HPDE6-E6E7 (cell line): ENCODE results near the gene DCAKD.

Experiments used
- DNase-seq: peaks from one replicate; pipeline ENCODE4 v3.0.0; 2011; ENCODE audit warnings: missing footprints; ENCODE audit errors: extremely low spot score

Gene DCAKD

DNA sequence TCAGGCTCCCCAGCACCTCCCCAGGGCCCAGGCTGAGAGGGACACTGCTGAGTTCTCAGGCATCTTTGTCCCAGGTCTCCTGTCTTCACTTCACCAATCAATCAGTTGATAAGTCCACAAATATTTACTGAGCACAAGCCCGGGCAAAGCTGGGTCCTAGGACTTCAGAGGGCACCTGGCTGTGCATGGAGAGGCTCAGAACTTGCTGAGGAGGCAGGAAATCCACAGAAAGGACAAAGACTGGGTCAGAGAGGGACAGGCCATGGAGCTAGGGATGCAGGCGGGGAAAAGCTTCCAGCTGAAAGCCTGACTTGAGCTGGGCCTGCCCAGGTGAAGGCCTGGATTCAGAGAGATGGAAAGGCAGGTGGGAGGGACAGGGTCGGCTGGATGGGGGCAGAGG lies 50.1 kb downstream of the DCAKD start:
- no peak for DNase-seq

DNA sequence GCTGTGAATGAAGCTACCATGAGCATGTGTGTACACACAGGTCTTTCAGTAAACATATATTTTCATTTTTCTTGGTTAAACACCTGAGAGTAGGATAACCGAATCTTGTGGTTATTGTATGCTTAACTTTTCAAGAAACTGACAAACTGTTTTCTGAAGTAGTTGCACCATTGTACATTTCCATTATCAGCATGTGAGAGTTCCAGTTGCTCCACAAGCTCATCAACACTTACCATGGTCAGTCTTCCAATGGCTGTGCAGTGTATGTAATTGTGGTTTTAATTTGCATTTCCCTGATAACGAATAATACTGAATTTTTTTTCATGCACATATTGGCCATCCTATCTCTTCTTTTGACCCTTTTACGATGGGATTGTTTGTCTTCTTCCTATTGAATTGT lies 52.0 kb downstream of the DCAKD start:
- no peak for DNase-seq

DNA sequence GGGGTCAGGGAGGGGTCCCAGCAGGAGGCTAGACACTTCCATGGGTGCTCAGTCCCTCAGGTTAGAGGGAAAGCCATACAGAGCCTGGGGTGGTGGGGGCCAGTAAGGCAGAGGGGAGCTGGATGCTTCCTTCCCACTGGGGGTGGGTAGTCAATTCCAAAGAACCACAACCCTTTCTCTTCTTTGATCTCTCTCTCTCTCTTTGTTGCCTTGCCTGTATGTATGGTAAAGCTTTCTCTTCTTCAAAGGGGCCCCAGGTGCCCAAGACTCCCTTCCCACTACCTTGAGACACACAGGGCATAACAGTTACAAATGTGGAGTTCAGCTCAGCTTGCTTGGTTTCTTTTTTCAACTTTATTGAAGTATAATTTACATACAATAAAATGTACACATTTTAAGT lies 52.8 kb downstream of the DCAKD start:
- no peak for DNase-seq

DNA sequence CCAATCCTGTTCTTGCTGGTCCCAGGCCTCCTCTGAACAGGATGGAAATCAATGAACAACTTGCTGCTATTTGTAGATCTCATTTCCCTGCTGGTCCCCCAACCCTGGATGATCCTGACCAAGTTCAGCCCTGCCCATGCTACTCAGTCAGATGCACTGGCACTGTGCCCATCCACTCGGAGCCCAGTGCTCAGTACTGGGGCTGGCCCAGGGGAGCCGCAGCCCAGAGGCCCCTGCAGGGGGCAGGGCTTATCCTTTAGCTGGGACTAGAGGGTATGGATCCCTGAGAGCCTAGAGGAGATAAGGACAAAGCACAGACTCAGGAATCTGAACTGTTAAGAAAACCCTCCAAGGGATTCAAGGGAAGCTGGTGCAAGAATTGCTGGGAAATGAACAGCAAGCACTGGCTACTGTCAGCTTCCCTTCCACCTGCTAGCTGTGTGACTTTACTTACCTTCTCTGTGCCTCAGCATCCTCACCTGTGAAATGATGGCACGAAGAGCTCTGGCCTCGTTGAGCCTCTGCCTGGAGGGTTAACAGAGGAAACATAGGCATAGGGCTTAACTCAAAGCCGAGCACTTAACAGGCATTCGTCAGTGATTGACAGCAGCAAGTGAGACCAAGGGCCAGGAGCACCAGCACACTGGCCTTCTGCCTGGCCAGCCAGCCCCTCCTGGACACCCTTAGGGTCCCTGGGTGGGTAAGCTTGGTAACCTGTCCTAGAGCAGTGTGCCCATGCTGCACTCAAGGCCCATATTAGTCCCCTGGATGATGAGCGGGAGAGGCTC lies 53.5 kb downstream of the DCAKD start:
- no peak for DNase-seq

DNA sequence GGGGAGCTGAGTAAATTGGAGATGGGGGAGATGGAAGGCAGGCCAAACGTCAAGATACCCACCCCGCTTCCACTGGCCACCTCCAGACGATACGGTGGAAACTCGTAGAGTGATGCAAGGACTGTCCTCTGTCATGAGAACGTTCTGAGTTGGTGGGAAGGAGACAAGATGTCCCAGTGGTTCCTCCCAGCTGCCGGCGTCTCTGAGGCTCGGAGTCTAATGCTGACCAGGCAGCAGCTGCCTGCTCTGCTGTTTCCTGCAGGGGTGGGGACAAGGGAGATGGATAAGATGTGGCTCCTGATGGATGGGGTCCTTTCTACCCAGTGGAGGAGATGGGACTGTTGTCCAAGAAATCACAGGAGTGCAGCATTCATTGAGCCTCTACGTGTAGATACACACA lies 55.1 kb downstream of the DCAKD start:
- DNase-seq: no peak

DNA sequence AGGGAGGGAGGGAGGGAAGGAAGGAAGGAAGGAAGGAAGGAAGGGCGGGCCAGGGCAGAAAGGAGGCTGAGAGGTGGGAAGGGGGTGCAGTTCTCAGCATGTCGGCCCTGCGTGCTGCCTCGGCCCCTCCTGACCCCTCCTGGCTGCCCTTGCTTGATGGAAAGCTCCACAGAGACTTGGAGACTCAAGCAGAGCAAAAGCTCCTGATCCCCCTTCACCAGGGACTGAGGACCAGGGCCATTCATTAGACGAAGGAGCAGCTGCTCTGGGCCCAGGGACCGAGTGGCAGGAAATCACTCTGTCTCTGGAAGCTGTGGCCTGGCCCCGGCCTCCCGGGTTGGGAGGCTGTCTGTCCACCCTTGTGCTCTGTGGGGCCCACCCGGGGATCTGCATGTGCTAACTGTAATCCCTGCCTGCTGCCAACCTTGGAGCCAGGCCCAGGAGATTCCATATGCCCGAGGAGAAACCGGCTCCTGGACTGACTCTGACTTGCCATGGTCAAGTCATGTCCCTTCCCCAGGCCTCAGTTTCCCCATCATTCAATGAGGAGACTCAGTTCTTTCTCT lies 55.9 kb downstream of the DCAKD start:
- DNase-seq: no peak

DNA sequence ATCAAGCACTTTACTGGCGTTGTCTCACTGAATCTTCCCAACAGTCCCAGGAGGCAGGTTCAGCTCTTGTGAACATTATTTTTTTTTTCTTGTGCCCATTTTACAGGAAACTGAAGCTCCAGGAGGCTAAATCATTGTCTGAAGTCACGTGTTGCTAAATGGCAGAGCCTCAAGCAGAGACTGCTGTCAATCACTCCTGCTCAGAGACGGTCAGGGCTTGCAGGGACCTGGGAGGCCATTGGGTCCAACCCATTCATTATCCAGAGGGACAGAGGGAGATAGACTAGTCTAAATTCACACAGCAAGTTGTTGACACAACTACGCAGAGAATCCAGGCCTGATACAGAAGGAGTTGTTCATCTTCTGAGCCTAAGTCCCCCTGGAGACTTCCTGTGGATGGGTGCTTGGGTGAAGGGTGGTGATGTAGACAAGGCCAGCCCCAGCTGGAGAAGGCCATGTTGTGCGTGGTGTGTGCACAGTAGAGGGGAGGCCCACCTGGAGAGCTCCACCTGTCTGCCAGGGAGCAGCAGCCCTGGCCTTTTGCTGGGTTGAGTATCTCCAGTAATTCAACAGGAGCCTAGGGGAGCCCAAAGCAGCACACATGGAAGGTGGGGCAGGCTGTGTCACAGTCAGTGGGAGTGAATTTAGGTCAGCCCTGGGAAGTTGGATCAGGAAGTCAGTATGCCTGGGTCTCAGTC lies 59.0 kb downstream of the DCAKD start:
- no peak for DNase-seq

DNA sequence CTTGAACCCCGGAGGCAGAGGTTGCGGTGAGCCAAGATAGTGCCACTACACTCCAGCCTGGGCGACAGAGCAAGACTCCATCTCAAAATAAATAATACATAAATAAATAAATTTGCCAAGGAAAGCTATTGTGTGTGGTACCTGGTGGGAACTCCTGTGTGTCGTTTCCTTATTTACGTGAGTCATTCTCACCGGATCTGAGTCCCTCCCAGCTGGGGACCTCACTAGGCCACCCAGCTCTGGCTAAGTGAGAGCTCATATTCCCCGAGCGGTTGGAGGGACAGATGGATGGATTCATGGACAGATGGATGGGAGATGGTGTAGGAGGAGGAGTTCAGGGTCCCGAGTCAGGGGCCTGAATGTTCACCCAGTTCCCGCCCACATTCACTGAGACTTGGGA lies 60.4 kb downstream of the DCAKD start:
- DNase-seq: no peak

DNA sequence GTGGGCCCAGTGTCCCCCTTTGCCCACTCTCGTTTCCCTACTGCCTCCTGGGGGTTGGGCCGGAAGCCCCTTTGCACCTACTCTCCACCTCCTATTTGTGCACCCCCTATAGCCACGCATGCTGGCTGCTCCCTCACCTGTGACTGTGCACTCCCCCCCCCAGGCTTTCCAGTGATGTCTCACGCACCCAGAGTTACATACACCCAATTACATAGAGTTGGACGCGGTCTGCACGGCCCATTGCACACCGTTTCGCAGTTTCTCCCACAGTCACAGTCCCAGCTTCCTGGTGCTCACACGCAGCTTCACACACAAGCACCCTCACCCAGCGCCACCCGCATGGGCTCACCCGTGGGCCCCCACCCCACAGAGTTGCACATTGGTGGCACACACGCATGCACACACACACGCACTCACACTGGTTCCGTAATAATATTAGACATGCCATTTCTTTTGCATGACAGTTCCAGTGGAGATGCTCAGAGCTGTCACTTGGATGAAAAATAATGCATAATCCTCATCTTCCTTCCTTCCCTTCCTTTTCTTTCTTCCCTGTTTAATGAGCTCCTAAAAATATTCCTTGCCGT lies 61.8 kb downstream of the DCAKD start:
- DNase-seq: no peak

DNA sequence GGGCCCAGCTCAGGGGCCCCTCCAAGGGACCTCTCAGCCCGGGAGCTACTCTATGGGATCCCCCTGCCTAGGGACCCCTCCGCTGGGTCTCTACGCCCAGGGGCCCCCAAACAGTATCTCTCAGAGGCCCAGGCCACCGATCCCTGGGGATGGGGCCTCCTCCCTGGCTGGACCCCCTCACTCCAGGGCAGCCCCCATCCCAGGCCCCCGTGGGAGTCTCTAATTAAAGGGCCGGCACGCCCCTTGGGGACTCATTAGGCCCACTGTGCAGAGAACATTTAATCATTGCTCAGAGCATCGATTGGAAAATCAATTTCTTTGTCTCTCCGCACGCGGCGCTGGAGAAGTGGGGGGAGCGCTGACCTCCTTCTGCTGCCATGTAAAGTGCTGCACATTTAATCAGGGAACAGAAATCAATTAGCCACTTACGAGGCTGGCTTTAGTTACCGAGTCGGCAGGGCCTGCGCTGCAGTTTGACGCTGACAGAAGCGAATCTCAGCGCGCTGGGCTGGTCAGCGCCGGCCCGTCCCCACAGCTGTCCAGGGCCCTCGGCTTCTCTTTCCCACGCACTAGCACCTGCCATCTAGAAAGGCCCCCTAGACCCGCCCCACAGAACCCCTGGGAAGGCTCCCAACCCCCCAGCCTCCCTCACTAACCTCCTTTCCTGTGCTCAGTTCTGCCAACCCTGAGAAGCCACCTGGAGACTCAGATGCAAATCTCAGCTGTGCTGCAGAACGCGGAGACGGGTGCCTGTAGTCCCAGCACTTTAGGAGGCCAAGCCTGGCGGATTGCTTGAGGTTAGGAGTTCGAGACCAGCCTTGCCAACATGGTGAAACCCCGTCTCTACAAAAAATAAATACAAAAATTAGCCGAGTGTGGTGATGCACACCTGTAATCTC lies 63.1 kb downstream of the DCAKD start:
- no peak for DNase-seq

DNA sequence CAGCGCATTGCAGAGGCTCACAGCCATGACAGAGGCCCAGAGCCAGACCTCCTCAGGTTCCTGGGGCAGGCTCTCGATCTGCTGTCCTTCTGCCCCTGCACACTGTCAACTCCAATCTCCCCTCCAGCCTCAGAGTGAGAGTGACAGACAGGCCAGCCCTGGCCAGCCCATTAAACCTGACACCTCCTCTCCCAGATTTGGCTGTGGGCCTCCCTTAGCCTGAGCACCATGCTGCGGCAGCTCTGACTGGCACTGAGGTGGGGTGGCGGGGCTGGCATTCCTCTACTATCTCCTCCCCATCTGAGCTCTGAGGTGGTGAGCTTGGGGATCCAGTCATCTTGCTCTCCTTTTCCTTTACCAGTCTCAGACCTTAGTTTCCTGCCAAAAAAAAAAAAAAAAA lies 67.9 kb downstream of the DCAKD start:
- DNase-seq: no peak

DNA sequence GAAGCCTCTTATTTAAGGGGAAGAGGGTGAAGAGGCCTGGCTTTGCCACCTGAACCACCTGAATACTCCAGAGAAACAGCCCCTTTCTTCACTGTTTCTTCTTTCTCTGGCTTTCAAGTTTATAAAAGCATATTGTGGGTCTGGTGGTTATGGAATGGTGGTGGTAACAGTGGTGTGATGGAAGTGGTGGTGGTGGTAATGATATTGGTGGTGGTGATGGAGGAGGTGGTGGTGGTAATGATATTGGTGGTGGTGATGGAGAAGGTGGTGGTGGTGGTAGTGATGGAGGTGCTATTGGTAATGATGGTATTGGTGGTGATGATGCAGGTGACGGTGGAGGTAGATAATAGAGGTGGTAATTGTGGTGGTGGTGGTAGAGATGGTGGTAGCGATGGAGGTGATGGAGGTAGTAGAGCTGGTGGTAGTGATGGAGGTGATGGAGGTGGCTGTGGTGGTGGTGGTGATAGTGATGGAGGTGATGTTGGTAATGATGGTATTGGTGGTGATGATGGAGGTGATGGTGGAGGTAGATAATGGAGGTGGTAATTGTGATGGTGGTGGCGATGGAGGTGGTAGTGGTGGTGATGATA lies 69.2 kb downstream of the DCAKD start:
- DNase-seq: no peak

DNA sequence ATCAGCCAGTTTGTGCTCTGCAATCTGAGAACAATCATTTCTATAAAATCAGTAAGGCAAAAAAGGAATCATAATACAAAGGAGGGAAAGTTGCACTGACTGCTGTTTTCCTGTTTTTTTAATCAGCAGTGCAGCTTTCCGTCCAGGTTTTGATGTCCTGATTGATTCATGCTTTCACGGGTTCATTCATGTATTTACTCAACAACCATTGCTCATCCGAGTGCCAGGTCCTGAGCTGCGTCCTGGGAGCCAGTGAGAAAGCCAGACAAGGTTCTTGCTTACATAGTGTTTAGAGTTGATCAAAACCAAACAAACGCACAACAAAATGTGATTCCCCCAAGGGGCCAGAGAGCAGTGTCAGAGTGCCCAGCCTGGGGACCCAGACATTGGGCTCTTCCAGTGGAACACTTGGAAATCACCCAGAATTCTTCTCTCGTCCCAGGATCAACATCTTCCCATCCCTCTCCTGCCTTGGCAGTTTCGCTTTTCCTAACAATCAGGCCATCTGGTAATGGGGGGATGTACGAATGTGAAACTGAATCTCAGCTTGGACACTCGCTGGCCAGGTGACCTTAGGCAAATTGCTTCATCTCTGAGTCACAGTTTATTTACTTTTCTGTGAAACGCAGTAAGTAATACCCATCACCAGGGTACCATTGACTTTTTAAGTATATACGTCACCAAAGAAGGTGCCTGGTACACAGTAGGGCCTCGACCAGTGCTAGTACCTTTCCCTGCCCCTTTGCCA lies 70.0 kb downstream of the DCAKD start:
- peak; percentile 69 for DNase-seq

DNA sequence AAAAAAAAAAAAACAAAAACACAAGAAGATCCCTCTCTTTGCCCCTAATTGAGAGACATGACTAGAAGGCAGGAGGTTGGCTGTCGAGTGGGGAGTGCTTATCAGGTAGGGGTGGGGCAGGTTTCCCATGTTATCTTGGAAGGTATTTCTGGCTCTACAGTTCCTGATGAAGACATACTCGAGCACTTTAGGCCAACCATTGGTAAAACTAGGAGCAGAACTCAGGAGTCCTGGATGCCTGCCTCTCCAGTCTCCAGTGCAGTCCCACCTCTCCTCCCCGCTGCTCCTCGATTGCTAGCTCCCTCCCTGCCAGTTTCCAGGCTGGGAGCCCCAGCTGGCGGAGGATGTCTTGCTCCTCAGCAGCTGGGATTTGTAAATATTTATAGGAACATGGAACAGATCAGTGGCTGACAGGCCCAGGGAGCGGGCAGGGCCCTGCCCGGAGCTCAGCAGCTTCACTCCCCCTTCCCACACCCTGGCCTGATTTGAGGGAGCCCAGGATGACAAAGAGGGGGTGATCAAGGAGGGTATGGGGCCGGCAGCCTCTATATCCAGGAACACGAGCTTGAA lies 71.9 kb downstream of the DCAKD start:
- no peak for DNase-seq

DNA sequence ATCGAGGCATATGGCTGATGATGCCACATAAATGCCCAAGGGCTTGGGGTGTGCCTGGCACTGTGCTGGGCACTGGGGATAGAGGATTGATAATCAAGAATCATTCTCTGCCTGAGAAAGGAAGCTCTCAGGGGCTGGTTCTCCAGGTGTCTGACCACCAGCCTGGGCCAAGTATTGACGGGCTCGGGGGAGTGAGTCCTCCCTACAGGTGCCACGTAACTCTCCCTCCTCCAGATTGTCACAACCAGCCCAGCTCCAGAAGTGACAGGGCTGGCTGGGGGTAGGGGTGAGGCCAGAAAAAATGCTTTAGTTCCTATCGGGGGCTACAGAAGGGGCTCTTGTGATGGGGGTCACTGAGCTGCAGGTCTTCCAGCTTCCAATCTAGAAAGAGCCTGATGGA lies 72.6 kb downstream of the DCAKD start:
- DNase-seq: no peak

DNA sequence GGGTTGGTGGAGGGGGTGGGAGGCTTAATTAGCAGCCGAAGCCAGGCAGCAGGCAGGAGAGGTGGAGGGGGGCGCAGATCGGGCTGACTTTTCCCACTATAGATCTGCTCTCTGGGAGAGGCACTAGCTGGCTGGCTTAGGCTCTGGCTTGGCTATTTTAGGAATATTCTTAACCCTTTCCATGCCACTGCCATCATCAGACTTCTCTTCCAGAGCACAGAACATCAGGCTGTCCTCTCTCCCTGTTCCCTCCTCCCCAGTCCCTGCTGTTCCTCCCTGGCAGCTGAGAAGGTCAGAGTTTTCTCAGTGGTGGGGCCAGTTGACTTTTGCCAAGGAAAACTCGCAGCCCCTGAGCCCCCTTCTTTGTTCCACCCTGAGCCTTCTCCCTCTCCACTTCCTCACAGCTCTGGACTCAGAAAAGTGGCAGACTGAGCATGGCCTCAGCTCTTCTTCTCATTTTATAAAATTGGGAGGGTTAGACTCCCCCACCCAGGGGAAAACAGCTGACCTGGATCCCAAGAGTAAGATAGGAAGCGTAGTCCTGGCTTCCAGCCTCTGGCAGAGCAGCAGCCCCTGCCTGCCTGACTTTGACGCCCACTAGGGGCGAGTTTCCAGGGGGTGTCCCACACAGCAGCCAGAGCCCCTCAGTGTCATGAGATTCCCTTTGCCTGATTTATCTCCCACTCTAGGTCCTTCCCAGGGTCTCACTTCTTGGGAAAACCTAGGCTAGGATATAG lies 73.5 kb downstream of the DCAKD start:
- DNase-seq: no peak

DNA sequence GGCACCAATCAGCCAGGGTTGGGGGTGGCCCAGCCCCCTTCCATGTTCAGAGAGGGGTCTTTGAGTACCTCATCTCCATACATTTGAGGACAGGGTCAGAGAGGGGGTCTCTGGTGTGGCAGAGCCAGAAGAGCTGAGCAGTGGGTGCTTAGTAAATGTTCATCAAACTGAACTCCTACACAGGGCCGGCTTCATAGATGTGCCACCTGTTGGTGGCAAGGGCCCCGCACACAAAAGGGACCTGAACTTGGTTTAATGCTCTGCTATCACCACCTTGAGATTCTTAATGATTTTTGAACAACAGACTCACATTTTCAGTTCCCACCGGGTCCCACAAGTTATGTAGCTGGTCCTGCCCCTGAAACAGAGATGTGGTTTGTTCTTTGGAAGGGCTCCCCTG lies 74.4 kb downstream of the DCAKD start:
- no peak for DNase-seq

DNA sequence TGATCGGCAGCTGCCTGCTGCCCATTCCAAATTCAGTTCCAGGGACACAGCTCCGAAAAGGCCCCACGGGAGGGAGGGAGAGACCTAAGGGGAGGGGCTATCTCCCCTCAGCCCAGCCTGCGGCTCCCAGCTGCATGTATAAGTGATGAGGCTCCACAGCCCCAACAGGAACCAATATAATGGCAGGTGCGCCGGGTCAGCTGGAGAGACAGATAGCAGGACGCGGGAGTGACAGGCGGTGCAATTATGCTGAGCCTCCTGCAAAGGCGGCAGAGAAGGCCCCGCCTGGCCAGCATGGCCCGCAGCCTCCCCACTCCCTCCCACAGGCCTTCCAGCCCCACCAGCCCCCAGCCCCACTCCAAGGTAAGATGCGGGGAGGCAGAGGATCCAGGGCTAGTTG lies 75.2 kb downstream of the DCAKD start:
- no peak for DNase-seq
